GM03348 (cell line): ENCODE measurements around the gene C5orf63.
"Not testable (repeated sequence)": the region's sequence is repeated elsewhere in the genome, so short reads cannot be mapped to it uniquely, and the experiment has no call there.

Experiments
- DNase-seq: peaks from one replicate; pipeline ENCODE4 v3.0.0; 2012; ENCODE audit warnings: low spot score

C5orf63 gene

DNA sequence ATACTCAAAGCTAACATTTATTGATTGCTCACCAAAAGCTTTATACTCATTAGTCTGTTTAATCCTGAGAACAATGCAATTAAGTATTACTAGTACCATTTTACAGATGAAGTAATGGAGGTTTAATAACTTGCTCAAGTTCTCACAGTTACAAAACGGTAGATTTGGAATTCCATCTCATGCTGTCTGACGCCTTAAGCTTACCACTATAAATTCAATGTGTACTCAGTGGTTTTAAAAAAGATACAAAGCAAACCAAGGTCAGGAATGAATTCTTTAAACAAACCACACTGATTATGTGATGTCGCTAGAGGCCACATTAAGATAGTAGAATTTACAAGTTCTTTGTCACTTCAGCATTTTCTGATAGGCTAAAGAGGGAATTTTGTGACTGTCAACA is 1.2 kb upstream of the C5orf63 start:
- DNase-seq, result no peak

DNA sequence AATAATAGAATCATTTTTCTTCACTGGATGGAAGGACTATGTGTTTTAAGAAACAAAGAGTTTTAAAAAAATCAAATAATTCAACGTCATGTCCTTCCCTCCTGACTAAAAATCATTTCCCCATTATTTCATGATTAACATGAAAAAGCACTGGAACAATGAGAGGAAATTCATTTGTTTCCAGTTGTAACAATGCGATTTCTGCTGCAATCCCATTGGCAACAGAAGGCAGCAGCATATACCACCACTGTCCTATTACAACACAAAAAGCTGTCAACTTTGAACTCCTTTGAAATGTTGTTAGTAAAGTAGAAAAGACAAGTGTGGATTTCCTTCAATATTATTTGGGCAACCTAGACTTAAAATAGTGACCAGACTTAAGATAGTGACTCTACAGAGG is 3.1 kb downstream of the C5orf63 start:
- no peak for DNase-seq

DNA sequence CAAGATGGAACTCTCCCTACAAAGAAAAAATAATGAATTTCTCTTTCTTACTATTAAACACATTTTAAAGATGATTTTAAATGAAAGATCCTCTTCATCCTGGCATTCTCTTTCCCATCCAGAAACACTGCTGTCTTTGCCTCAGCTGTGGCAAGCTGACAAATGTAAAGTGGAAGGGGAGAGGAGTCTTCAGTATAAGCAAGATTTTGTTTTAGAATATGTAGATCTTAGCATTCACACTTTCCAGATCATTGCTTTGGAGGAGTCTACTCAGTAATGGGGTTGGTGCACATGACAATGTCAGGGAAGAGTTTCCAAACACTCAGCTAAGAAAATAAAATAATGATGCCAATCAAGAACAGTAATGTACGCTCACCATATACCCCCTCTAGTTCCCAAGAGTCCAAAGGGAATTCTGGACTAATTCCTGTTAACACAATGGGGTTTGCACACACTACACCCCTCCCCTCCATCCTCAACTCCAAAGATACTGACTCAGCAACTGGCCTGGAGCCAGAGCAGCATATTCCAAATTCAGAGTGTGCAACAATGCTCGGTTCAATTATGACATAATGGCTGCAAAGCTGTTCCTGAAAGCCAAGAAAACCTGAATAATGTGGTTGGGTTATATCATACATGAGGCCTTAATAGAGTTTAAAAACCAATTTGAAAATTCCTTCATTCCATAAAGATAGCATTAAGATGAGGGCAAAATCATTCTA is 4.6 kb downstream of the C5orf63 start:
- no peak for DNase-seq

DNA sequence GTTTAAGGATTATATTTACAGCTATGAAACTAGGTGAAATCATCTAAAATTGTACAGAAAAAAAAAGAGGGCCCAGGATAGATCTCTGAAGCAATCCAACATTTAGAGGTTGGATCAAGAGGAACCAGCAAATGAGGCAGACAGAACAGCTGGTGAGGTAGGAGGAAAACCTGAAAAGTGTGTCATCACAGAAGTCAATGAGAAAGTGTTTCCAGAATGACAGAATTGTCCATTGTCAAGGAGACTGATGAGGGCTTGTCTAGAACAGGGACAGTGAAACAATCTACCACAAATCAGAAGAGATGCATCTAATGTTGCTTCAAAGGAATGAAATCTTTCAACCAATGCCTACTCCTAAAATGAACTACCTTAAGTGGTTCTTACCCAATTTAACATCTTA is 6.6 kb downstream of the C5orf63 start:
- no peak for DNase-seq

DNA sequence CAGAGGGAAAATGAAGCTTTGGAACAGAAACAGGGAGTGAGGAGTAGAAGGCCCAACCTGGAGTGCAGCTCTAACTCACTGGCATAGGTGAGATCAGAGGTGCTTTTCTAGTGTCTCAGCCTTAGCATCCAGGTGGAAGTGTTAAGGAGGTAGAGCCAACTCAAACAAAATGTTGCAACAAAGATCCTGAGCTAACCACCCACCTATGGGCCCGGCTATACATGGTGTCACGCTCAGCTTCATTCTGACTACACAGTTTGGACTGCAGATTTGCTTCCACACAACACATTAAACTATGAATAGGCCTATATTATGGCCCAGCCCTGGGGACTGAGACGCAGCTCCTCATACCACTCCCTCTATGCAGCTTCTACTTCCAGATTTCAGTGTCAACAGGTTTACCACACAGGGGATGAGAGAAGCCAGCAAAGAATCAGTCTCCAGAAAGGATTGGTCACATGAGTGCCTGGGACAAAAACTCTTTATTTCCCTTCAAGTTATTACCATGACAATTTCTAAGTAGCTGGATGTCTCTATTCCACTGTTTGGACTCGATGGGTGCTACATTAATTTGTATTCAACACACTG is 9.0 kb downstream of the C5orf63 start:
- DNase-seq, result no peak

DNA sequence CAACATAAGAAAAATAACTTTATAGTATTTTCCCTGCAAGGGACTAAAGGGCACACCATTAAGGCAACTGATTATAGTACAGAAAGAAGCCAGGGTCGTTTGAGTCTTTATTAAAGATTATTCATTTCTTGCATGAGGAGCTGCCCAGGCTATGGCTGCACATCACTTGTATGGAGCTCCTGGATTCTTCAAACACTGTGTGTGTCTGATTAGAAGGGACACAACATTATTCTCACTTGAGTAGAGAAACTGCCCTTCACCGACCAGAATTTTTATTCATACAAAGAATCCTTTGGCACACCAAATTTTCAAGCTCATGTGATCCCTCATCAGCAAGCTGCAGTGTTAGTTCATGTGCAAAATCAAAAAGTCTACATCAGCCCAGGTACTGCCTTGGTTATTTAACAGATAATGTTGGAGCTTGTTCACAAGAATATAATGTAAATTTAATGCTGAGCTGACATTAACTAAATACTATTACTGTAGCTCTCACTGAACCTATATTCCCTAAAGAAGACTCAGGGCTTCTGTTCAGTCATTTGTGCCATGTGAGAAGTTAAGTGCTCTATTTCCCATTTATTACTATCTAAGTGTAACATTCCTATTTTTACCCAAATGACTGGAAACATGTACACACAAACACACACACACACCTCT is 9.9 kb downstream of the C5orf63 start:
- DNase-seq, result no peak

DNA sequence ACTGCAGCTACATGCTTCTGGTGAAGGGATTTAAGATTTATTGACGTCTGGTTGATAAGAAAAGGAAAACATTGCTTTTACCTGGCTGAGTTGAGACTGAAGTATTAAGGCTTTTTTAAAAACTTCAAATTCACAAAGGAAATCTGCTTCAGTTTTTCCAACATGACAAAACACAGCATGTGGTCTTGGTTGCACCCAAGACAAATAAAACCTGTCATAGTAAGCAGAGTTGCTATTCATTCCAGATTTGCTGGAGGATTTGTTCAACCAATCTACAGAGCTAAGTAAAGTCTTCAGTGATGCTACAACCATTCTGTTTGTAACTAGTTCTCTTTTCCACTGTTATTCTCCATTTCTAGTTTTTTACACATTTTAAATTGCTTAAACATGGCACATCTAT is 11.3 kb downstream of the C5orf63 start:
- DNase-seq, result no peak

DNA sequence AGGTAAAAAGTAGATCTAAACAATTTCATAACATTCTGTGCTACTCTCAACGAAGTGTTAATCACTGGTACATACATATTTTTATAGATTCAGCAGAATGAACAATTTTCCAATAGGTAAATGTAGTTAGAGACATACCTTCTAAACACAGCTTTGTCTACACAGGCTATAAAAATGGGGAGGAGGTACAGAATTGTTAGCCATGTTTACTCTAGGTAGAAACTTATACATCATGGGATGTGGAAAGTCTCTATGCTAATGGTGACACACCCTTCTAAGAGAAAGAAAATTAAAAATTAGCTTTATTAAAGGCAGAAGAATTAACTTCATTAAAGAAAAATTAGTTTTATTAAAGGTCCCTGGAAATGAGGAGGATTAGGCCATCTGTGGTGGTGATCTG is 11.8 kb downstream of the C5orf63 start:
- DNase-seq, result no peak

DNA sequence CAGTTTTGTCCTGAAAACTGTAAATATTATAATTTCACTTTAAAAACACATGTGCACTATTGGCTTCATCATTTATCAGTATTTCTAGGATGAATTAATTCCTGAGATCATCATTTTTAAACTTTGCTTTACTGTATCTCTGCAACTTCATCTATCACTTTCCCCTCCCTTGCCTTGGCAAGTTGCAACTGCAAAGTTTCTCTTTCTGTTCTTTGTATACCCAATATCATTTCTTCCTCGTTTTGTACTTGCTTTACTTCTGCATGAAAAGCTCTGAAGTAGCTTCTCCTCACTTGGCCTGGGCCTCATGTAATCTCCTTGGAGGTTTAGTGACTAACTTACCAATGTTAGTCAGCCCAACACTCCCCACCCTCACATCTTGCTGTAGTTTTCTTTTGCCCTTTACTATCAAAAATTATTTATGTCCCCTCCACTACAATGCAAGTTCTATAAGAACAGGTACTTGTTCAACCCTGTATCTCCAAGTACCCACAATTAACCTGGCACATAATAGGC is 12.8 kb downstream of the C5orf63 start:
- DNase-seq, result no peak

DNA sequence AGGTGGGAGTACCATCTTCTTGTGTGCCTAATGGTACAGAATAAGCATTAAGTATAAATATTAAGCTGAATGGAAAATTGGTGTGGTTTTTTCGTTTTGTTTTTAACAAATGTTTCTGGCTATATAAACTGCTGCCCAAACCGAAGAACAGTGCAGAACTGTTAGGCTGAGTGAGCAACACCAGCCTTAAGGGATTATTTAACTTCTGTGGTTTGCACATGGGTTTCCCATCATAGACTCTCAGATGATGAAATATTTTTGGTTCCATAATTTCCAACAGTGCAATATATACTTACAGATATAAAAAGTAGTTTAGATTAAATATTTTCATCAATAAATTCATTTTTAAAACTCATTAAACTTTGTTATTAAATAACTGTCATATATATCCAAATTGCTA is 16.4 kb downstream of the C5orf63 start:
- no peak for DNase-seq

DNA sequence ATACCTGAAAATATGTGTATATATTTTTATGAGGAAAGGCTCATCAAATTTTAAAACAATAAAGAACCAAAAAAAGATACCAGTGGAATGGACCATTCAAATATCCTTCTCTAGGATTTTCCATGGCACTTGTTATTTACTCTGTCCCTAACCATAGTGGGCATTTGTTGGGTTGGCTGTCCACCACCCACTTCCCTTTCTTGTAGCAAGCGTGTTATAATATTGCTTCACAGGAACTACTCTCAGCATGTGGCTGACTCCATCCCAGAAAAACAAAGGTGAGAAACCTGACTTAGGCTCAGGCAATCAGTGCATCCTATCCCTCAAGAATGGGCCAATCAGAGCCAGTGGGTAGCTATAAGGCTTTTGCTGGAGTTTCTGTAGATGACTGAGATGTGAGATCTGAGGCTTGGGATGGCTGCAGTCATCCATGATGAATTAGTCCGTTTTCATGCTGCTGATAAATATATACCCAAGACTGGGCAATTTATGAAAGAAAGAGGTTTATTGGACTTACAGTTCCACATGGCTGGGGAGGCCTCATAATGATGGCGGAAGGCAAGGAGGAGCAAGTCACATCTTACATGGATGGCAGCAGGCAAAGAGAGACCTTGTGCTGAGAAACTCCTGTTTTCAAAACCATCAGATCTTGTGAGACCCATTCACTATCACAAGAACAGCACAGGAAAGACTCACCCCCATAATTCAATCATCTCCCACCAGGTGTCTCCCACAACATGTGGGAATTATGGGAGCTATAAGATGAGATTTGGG is 17.2 kb downstream of the C5orf63 start:
- no peak for DNase-seq

DNA sequence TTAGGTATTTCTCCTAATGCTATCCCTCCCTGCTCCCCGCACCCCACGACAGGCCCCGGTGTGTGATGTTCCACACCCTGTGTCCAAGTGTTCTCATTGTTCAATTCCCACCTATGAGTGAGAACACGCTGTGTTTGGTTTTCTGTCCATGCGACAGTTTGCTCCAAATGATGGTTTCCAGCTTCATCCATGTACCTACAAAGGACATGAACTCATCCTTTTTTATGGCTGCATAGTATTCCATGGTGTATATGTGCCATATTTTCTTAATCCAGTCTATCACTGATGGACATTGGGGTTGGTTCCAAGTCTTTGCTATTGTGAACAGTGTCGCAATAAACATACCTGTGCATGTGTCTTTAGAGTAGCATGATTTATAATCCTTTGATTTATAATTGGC is 19.8 kb downstream of the C5orf63 start:
- DNase-seq, result not testable (repeated sequence)

DNA sequence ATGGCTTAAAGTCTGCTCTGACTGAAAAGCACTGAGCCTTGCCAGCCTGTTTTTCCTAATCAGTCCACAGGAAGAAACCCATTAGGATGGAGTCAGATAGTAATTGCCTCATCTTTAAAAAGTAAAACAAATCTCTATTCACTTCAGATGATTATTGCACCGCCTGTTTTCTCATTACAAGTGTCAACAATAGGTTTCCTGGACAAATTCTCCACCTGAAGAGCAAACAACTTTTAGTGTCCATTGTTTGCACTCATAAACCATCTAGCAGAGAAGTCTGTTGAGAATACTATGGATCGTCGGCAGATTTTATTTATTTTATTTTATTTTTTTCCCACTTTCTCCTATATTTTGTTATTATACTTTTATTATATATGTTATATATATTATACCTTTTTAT is 20.3 kb downstream of the C5orf63 start:
- no peak for DNase-seq

DNA sequence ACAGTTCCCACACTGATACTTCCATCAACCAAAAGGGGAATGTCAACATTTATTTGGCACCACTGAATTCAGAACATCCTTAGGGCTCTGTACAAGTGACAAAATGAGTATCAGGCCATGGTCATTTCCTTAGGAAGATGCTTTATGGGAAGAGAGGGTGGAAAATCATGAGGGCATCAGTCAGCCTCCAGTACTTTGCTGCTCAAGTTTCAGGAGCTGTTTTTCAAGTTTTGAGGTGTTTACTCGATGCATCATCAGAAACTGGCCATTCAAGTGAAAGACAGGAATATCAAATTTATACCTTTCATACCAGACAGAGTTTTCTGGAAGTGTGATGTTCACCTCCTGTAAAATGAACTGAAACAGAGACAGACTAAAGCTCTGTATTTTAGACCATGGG is 21.7 kb downstream of the C5orf63 start:
- no peak for DNase-seq

DNA sequence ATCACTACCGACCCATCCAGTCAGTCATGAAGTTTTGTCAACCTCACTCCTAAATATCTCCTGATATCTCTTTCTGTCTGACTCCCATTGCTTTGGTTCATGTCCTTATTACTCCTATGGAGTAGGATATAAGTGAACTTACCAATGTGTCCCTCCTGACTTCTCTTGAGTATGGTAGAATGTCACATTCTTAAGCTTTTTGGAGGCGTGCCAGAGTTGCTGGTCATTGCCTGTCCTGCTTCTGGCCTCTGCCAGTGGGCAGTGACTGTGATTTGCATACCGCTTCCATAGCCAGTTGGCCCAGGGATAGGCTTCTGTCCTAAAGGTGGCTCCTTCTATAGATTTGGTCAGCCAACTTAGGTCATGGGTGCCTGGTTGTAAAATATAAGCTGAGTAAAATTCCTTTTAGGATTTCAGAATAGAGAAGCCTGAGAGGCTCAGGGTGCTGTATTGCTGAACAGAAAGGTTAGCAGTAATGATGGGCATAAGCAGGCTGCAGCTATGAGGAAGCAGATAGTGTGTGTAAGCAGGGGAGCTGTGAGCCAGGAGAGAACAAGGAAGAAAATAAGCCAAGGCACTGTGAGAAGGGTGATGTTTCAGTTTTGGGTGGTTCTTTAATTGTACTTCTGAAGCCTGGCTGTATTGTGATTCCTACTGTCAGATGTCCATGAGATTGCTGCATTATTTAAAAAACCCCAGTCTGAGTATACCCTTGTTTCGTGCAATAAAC is 26.8 kb downstream of the C5orf63 start:
- no peak for DNase-seq

DNA sequence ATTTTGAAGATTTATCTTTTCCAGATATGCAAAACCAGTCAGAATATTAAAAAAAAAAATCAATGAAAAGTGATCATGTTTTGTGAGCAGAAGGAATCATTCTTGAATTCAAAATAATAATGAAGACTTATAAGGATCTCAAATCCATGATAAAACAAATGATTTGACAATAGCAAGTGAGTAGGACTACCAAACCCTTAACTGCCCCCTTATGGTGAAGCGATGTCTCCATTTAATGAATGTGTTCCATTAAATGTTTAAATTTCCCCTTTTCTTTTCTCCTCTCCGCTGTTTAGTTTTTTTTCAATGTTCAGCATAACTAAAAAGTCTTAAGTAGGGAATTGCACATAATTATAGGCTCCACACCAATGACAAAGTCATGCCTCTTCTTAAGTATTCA is 30.7 kb downstream of the C5orf63 start:
- DNase-seq, result peak; percentile 19

DNA sequence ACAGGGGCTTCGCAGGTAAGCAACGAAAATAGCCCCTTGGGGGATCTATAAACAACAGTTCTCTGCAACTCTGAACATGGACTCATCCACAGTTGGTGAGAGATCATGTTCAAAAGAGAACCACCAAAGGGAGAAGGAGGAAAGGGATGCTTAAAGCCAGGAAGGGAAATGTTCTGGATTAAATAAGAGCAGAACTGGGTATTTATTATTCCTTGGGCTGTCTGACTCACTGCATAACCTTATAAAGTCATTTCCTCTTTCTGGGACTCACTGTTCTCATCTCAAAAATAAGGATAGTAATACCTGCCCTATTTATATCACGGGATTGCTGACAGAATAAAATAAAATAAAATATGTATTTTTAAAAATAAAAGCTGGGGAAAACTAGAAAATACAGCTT is 31.7 kb downstream of the C5orf63 start:
- DNase-seq, result peak; percentile 25

DNA sequence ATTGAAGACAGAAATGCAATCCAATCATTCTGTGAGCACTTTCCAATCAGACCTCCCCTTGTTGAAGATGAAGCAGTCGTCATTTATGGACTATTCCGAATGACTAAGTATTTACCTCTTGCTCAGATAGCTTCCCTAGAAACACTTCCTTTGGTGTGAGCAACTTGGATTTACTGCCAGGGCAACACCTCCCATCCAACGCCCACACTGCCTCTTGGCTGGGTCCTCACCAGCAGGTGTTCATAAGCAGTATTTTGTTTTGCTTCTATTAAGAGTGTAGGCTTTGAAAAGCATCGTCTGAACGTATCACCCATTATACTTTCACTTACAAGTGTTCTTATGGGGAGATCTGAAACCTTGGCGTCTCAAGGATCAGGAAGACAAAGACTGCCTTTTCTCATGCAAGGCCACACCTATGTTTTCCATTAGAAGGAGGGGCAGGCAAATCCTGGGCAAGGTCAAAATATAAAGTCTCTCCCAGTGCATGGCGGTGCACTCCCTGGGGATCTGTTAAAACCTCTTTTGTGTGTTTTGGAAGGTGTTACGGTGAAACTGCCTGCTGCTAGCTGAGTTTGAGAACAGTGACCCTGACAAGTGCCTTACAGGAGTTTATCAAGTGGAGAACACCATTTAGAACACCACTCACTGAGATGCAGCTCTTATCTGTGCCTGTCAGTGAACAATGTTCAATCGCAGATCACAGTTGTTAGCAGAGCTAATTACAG is 32.3 kb downstream of the C5orf63 start:
- DNase-seq, result no peak

DNA sequence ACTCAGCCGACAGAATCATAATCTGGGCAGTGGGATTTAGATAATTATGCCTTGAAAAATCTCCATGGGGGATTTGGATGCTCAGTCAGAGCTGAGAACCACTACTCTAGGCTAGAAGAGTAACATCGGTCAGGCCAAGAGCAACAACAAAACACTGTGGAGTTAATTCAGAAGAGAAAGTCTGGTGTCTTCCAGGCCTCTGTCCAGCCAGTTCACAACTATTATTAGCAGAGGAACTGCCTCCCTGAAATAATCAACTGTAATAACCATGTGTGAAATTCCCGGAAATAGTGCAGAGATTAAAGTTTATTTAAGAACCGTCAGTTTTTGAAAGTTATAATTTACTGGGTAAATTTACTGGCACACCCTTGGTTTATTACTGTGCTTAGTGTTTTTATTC is 34.8 kb downstream of the C5orf63 start:
- DNase-seq, result no peak

DNA sequence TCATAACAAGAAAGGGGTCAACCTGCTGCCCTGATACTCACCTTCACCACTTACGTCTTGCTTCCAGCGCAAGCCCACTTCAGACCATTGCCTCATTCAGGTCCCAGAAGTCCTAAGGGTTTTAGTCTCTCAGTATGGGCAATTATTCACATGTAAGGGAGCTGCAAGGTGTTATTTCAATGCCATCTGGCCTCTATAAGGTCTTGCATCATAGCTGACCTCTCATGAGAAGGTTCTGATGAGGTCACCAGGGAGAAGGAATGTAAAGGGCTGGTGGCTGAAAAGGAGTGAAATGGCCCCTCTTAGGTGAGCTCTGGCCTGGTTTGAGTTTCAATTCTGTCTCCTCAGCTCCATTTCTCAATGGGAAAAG is 41.5 kb downstream of the C5orf63 start:
- DNase-seq, result no peak

DNA sequence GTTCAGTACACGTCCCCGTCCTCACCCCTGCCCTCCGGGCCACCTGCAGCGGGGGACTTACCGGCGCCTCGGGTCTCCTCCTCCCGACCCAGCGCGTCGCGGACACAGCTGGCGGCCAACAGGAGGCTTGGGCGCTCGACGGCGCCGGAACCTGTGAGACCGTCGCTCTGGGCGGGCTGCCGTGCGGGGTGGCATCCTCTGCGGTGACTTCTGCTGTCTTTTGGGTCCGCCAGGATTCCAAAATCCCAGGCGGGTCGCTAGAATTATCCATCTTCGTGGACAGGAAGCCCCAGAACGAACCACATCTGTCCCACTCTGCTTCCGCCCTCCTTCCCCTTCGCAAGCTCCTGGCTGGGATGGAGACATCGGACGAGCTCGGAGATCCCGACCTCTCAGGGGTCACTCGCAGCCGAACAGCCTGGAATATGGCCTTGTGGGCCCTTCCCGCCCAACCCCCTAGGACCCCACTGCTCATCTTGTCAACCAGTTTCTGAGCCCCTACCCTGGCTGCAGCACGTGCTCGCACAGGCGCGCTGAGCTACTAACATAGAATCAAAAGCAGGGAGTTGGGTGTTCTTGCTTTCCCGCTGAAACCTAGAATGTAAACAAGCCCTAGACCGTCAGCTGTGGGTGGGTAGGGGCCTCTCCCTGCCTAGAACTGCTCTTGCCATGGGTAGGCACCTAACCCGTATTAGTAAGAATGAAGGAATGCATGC is 42.0 kb downstream of the C5orf63 start:
- peak; percentile 34 for DNase-seq
